Measurements from ENCODE around the gene TRIM31. TPM values are rescaled to one million over a fixed set of nuclear protein-coding genes. Genes with fewer than 3 reads are reported as not detected.
A peak's percentile ranks its signal among the peaks of the same experiment; 100 is the strongest.

TRIM31 gene
- total and polyA plus RNA-seq, 8 donors: 1.2 to 52.2 (median 7.8) TPM; not detected in 2

- 1 to 4% (median 2%) methylated on average over 27 to 64 of the region's 64 CpGs for WGBS, 5 donors
- DNase-seq: peak in 1 of 2 donors; percentile 46
- H3K9me3 ChIP-seq: no peaks in the 10 kb centered on the region
Measured at GRCh38 chr6:30075094-30075789, 37.6 kb downstream of the TRIM31 start, which contains the start of gene RNF39. RNF39 (minus strand) TSS chr6:30075769; CDS start chr6:30075585, 184 bp downstream.

GRCh38 chr6:30074331-30075093 lies 38.4 kb downstream of the TRIM31 start:
- TF ChIP-seq EP300 (IDR thresholded peaks at IDR 0.05): no peak
- no peak for TF ChIP-seq POLR2AphosphoS5 (IDR thresholded peaks at IDR 0.05)
- Histone ChIP-seq H3K9me3 (no peaks in the 10 kb centered on the region), H3K4me1 (peaks cover 19 to 44% (median 35%) of the 10 kb centered on the region in 4 donors), H3K36me3 (peaks cover 8 to 20% (median 18%) of the 10 kb centered on the region in 4 donors), H3K27ac (peak overlapping the region; percentile 74 to 82 (median 75)), H3K4me3 (peak overlapping the region; percentile 46 to 58 (median 52)), H3K27me3 (peaks cover 0 to 68% (median 25%) of the 10 kb centered on the region in 3 donors)
- intact Hi-C loops (cut with DNase I; ENCODE audit: low total_unique reads): no loop called here
- peak in 1 of 2 donors; percentile 38 for DNase-seq
- 2 to 8% (median 6%) methylated on average over 37 of the region's 37 CpGs for WGBS, 5 donors

More at GRCh38 chr6:30075094-30075789, 37.6 kb downstream of the TRIM31 start, which contains the start of gene RNF39:
- peak within 1 kb of the TSS; percentile 46 to 58 (median 52) for H3K4me3 ChIP-seq
- intact Hi-C loops (cut with DNase I; ENCODE audit: low total_unique reads): no loop called here
- H3K27ac ChIP-seq: peak within 1 kb of the TSS; percentile 74 to 82 (median 75)
- H3K27me3 ChIP-seq: peaks cover 0 to 68% (median 25%) of the 10 kb centered on the region in 3 donors
- peaks cover 19 to 44% (median 35%) of the 10 kb centered on the region in 4 donors for H3K4me1 ChIP-seq
- H3K36me3 ChIP-seq: peaks cover under 1 to 12% (median 11%) of the 10 kb centered on the region in 4 donors
- TF ChIP-seq POLR2A (IDR thresholded peaks at IDR 0.05) (peak in 1 of 4 donors; percentile 76), POLR2AphosphoS5 (IDR thresholded peaks at IDR 0.05) (peak in 2 of 3 donors; percentile 88 to 96), CTCF (IDR thresholded peaks at IDR 0.05) (no peak), EP300 (IDR thresholded peaks at IDR 0.05) (no peak)

DNA sequence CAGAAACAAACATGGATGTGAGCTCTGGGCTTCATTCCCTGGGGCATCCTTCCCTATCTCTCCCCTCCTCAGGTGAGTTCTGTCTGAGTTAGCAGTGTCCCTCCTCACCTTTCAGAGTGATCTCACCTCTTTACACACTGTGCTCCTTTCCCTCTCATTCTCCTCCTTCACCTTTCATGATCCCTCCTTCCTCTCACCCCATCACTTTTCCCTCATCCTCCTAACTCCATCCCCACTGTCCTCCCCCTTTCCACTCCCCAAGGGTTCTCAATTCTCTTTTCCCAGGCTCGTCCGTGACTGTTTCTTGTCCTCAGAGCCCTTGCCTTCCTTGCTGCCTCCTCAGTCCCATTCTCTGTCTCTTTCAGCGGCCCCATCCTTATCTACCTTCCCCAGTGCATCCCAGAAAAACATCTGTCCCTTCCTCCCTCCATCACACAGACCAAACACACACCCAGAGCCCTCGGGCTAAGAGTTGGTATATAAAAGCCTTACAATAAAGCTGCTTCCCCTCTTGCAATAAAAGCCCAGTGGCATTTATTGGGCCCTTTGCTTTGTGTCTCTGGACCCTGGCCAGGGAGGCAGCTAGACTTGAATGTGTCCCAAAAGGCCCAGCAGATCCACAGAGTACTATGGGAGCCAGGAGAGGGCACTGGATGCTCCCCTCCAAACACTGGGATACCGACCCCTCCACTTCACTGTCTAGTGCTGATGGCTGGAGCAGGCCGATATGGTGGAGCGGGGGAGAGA lies 39.2 kb downstream of the TRIM31 start:
- TF ChIP-seq EP300 (IDR thresholded peaks at IDR 0.05): no peak
- TF ChIP-seq POLR2A (IDR thresholded peaks at IDR 0.05): no peak
- no peak for TF ChIP-seq POLR2AphosphoS5 (IDR thresholded peaks at IDR 0.05)
- TF ChIP-seq CTCF (IDR thresholded peaks at IDR 0.05): no peak
- intact Hi-C loops (cut with DNase I; ENCODE audit: low total_unique reads): no loop called here
- Histone ChIP-seq H3K4me1 (peaks cover 19 to 50% (median 35%) of the 10 kb centered on the region in 4 donors), H3K27me3 (peaks cover 0 to 68% (median 25%) of the 10 kb centered on the region in 3 donors), H3K9me3 (no peaks in the 10 kb centered on the region), H3K36me3 (peaks cover 13 to 28% (median 27%) of the 10 kb centered on the region in 4 donors), H3K27ac (no peak overlapping the region), H3K4me3 (peak overlapping the region; percentile 46 to 58 (median 52))
- 32 to 56% (median 42%) methylated on average over 7 of the region's 7 CpGs for WGBS, 5 donors
- DNase-seq: no peak

- no peaks in the 10 kb centered on the region for H3K9me3 ChIP-seq
- 38 to 55% (median 42%) methylated on average over 3 of the region's 3 CpGs for WGBS, 5 donors
- TF ChIP-seq CTCF (IDR thresholded peaks at IDR 0.05) (no peak), POLR2A (IDR thresholded peaks at IDR 0.05) (no peak), POLR2AphosphoS5 (IDR thresholded peaks at IDR 0.05) (no peak), EP300 (IDR thresholded peaks at IDR 0.05) (no peak)
Measured at GRCh38 chr6:30071858-30072257, 41.0 kb downstream of the TRIM31 start.

More at GRCh38 chr6:30071858-30072257, 41.0 kb downstream of the TRIM31 start:
- intact Hi-C loops (cut with DNase I; ENCODE audit: low total_unique reads): no loop called here
- Histone ChIP-seq H3K36me3 (peaks cover 13 to 32% (median 30%) of the 10 kb centered on the region in 4 donors), H3K4me1 (peaks cover 27 to 64% (median 47%) of the 10 kb centered on the region in 4 donors), H3K27ac (no peak overlapping the region), H3K27me3 (peaks cover 0 to 65% (median 25%) of the 10 kb centered on the region in 3 donors), H3K4me3 (no peak overlapping the region)
- no peak for DNase-seq
